K562 treated with DMSO at 1 percent for 12 hours (cell line): ENCODE measurements around the gene APOL2. TPM values are rescaled to one million over a fixed set of nuclear protein-coding genes. Genes with fewer than 3 reads are reported as not detected.

ENCODE experiments used
- total RNA-seq: library from RNA; unstranded; fragments of 300-600 nt; gene quantifications from 2 replicates; pipeline ENCODE4 v1.2.3, GENCODE V29; 2022; ENCODE audit not compliant: insufficient read depth

Gene APOL2
- 11.1 and 26.2 TPM in 2 replicates for total RNA-seq

DNA sequence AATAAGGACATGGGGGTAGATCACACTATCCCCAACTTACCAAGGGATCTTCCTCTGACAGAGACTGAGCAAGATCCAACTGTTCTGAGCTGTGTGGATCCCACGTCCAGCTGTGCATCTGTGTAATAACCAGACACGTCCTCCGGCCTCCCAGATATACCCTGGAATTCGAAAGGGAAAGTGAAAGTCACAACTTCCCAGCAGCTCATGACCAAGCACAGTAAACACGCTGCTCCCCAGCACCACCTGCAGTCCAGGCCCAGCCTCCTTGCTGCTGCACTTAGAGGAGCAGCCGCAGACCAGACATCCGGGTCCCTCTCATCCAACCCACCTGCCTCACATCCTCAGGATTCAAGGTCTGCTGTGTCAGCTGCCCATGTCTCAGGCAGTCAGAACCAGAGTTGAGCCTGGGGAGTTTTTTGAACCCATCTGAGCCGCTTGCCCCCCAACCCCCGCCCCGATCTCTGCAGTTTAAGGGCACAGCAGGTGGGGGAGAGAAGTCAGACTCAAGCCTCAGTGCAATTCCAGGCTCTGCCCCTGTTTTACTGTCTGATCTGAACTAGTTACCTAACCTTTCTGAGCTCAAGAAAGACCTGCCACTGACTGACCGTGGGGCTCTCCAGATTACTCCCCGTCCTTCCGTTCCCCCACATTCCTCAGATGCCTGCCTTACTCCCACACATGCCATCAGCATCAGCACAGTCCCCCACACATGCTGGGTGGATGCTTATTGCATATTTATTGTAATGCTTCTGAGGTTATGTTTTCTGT, at the start of gene APOL2:
APOL2 (minus strand) TSS at position 127 of the 771 bp plus-strand sequence. CDS start 6,365 bp downstream, outside the sequence.

DNA sequence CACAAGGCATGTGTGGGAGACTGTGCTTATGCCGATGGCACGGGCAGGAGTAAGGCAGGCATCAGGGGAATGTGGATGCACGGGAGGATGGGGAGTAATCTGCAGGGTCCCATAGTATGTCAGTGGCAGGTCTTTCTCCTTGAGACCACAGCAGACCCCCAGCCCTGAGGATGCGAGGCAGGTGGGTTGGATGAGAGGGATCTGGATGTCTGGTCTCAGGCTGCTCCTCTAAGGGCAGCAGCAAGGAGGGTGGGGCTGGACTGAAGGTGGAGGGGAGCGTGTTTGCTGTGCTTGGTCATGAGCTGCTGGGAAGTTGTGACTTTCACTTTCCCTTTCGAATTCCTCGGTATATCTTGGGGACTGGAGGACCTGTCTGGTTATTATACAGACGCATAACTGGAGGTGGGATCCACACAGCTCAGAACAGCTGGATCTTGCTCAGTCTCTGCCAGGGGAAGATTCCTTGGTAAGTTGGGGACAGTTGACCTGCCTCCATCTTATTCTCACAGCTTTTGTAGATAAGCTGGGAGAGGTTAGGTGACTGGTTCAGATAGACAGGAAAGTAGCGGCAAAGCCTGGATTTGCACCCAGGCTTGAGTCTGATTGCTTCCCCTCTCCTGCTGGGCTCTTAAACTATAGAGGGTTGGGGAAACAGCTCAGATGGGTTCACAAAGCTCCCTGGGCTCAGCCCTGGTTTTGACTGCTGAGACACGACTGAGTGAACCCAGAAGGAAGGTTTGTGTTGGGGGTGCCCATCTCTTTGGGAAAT, 13.6 kb upstream of the APOL2 start, which contains the start of gene APOL1:
APOL1 (plus strand) TSS at position 380 of the 769 bp plus-strand sequence. CDS start 1,823 bp downstream, outside the sequence.

GRCh38 chr22:36201630-36202319, 37.6 kb downstream of the APOL2 start, which contains the start of gene APOL4:
TSS of gene APOL4 (minus strand) at chr22:36201809. CDS start at chr22:36201734, 75 bp downstream.

Other genes with a start within 250 kb of the APOL2 start
- 4.4 and 26.5 TPM in 2 replicates for gene RBFOX2, start 210.7 kb downstream of the APOL2 start, total RNA-seq
- 6.5 and 11.3 TPM in 2 replicates for gene APOL3, start 78.8 kb downstream of the APOL2 start, total RNA-seq
- gene APOL4, start 37.7 kb downstream of the APOL2 start, total RNA-seq = 15.9 and 26.1 TPM in 2 replicates
- gene APOL1, start 13.6 kb upstream of the APOL2 start, total RNA-seq = 27.3 and 66.1 TPM in 2 replicates
- 30.9 and 89.2 TPM in 2 replicates for gene MYH9, start 148.4 kb upstream of the APOL2 start, total RNA-seq
- 83.7 and 129 TPM in 2 replicates for gene TXN2, start 242.1 kb upstream of the APOL2 start, total RNA-seq